ENCODE results near the gene DCTN2. TPM values are rescaled to one million over a fixed set of nuclear protein-coding genes. Genes with fewer than 3 reads are reported as not detected.
"Not testable (repeated sequence)": the region's sequence is repeated elsewhere in the genome, so short reads cannot be mapped to it uniquely, and the experiment has no call there.

The DCTN2 gene
- total RNA-seq, 1 donor from 2014 or later = 83.1 TPM

DNA sequence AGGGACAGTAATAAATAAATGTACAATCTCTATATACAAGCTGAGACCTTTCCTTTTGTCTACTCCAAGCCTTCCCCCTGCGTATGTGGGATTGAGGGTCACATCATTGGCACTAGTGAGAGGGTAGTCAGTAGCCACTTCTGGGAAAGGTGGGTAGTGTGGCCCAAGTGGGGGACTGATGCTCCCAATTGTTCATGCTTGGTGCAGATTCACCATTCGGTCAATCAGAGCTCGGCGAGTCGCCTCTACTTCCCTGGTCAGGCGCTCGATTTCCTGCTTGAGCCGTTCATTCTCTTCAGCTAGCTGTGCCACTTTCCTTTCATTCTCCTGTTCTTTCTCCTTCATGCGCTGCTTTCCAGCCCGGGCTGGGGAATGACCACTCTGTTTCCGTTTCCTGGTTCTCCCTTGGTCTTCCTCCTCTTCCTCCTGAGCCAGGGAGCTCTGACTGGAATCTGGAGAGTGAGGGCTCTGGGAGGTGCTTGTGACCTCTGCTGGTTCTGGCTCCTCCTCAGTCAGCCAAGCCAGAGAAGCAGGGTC, 30.3 kb downstream of the DCTN2 start:
- DNase-seq (ENCODE audit: low read depth in 2 of 2) = peak in 1 of 2 donors; percentile 38

- DNase-seq (ENCODE audit: low read depth in 2 of 2) = no peak
Measured at GRCh38 chr12:57515934-57516541, 31.0 kb downstream of the DCTN2 start.

DNA sequence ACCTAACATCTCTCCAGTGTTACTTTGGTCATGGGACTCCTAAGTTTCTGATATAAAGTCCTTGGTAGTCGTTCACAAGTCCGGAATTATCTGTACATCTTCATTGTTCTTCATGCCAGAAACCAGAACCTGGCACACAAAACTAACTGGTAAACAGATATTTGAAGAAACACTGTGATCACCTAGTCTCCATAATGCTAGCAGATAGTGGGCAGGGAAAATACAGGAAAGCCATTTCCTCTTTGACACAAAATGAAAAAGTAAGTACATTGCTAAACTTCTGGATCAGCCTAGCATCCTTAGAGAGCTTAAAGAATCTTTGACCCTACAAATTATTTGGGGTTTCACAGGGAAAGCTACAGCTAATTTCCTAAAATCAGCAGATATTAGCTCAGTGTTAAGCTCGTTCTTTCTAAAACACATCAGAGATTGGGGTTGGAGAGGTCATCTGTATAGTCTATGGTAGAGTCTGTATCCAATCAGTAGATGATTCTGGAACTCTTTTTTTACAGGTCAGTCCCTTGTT, 31.5 kb downstream of the DCTN2 start:
- DNase-seq (ENCODE audit: low read depth in 2 of 2) = no peak

GRCh38 chr12:57514720-57515407, 32.1 kb downstream of the DCTN2 start:
- no peak for DNase-seq (ENCODE audit: low read depth in 2 of 2)

DNA sequence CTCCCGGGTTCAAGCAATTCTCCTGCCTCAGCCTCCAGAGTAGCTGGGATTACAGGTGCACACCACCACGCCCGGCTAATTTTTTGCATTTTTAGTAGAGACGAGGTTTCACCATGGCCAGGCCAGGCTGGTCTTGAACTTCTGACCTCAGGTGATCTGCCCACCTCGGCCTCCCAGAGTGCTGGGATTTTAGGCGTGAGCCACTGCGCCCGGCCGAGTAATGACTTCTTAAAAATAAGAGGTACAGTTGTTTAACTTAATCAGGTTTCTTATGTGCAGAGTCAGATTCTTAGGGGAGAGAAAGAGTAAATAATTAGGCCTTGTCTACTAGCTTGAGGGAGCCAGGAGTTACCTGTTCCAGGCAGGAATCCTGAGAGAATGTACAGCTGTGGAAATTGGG, 32.7 kb downstream of the DCTN2 start:
- not testable (repeated sequence) for DNase-seq (ENCODE audit: low read depth in 2 of 2)

GRCh38 chr12:57513677-57514076, 33.3 kb downstream of the DCTN2 start:
- not testable (repeated sequence) for DNase-seq (ENCODE audit: low read depth in 2 of 2)

GRCh38 chr12:57513266-57513665, 33.7 kb downstream of the DCTN2 start:
- no peak for DNase-seq (ENCODE audit: low read depth in 2 of 2)

GRCh38 chr12:57512665-57513064, 34.3 kb downstream of the DCTN2 start:
- DNase-seq (ENCODE audit: low read depth in 2 of 2) = no peak

DNA sequence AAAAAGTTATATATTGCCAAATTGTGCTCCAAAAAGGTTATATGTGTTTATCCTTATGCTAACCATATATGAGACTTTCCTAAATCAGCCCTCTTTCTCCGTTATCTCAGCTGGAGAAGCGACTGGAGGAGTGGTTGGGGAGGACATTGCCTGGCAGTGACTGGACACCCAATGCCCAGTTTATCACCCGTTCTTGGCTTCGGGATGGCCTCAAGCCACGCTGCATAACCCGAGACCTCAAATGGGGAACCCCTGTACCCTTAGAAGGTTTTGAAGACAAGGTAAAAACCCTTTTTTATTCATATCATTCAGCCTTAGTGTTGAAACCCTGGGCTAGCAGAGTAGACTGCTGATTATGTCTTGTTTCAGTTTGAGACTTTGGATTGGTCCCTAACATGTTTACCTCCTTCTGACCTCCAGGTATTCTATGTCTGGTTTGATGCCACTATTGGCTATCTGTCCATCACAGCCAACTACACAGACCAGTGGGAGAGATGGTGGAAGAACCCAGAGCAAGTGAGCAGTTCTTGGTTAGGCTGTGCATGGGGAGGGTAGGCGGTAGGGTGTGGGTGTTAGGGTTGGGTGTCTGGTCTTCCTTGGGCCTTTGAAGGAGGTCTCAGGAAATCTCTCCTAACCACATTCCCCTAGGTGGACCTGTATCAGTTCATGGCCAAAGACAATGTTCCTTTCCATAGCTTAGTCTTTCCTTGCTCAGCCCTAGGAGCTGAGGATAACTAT, 35.2 kb downstream of the DCTN2 start:
- DNase-seq (ENCODE audit: low read depth in 2 of 2) = no peak

DNA sequence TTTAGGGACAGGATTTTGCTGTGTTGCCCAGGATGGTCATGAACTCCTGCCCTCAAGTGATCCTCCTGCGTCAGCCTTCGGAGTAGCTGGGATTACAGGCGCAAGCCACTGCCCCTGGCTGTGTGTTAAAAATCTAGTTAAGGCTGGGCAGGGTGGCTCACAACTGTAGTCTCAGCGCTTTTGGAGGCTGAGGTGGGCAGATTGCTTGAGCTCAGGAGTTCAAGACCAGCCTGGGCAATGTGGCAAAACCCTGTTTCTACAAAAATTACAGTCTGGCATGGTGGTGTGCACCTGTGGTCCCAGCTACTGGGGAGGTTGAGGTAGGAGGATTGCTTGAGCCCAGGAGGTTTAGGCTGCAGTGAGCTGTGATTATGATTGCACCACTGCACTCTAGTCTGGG, 35.8 kb downstream of the DCTN2 start:
- no peak for DNase-seq (ENCODE audit: low read depth in 2 of 2)

GRCh38 chr12:57507796-57508195, 39.2 kb downstream of the DCTN2 start:
- not testable (repeated sequence) for DNase-seq (ENCODE audit: low read depth in 2 of 2)

DNA sequence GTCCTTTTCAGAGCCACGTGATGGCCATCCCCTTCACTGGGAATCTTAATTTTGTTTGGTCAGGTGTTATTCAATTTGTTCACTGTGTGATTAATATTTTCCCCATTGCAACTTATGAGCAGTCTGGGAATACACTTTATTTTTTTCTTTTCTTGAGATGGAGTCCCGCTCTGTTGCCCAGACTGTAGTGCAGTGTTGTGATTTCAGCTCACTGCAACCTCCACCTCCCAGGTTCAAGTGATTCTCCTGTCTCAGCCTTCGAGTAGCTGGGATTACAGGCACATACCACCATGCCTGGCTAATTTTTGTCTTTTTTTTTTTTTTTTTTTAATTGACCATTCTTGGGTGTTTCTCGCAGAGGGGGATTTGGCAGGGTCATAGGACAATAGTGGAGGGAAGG, 40.5 kb downstream of the DCTN2 start:
- DNase-seq (ENCODE audit: low read depth in 2 of 2) = not testable (repeated sequence)

GRCh38 chr12:57502311-57502969, 44.6 kb downstream of the DCTN2 start:
- not testable (repeated sequence) for DNase-seq (ENCODE audit: low read depth in 2 of 2)

- no peak for DNase-seq (ENCODE audit: low read depth in 2 of 2)
Measured at GRCh38 chr12:57500213-57500612, 46.8 kb downstream of the DCTN2 start.

- DNase-seq (ENCODE audit: low read depth in 2 of 2) = no peak
Measured at GRCh38 chr12:57498571-57498970, 48.4 kb downstream of the DCTN2 start.

DNA sequence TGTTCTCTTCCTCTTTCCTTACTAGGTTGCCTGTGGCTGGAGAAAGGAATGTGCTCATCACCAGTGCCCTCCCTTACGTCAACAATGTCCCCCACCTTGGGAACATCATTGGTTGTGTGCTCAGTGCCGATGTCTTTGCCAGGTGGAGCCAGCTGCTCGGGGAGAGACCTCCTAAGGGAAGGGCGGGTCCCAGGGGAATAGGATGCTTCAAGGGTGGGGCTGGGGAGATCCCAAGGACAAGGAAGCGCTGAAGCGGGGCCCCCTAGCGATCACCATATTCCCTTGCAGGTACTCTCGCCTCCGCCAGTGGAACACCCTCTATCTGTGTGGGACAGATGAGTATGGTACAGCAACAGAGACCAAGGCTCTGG, 48.9 kb downstream of the DCTN2 start:
- DNase-seq (ENCODE audit: low read depth in 2 of 2) = no peak

DNA sequence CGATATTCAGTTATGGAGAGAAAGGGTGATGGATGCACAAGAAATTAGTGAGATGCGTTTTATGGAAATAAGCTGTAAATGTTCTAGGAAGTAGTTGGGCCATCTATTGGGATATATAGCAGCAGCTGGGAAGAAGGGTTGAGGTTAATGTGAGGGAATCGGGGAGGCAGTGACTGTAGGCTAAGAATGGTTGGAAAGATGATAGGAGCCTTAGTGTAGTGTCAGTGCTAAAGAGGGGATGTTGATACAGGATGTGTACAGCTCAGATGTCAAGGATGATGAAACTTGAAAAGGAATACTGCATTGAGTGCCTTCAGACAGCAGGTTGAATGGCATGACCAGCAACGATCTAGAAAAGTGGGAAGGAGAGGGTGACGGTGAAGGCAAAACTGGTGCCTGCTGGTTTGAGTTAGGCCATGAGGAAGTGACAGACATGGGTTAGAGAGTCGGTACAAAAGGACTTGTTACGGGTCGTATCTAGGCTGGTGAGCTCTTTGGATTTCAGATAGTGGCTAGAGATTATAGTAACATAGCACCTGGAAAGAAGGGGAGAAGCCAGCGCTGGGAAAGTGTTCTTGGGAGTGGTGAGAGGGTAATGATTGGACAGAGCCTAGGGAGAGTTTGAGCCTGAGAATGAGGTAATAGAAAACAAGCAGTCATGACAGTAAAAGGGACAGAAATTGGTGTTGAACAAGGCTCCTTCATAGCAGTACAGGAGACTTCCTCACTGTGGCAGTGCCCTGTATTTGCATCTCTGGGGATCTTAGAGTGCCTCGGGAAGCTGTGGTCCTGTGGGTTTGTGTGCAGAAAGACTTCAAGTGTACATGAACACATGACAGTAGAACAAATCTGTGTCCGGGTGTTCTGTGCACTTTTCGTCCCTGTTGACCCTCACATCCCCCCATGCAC, 49.5 kb downstream of the DCTN2 start:
- no peak for DNase-seq (ENCODE audit: low read depth in 2 of 2)

DNA sequence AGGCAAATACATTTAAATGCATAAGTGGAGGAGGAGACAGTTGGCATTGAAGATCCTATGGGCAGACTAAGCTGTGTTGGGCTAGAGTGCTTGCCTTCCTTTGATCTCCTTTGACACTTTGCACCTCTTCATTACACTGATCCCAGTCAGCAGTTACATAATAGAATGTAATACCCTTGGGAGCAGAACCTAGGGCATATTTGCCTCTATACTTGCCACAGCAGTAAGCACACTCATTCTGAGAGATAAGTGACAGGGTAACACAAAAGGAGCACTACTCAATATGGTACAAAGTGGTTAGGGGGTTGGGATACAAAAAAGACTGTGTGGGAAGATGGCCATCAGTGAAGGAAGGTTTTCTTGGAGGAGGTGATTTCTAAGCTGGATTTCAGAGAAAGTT, 50.2 kb downstream of the DCTN2 start:
- DNase-seq (ENCODE audit: low read depth in 2 of 2) = no peak

GRCh38 chr12:57495051-57495701, 51.8 kb downstream of the DCTN2 start:
- DNase-seq (ENCODE audit: low read depth in 2 of 2) = not testable (repeated sequence)

Measured in lung microvascular endothelial cell (primary cell).